HS-5 (cell line): ENCODE results near the gene RNF103.
A peak's percentile ranks its signal among the peaks of the same experiment; 100 is the strongest.
"Not testable (repeated sequence)": the region's sequence is repeated elsewhere in the genome, so short reads cannot be mapped to it uniquely, and the experiment has no call there.

ENCODE experiments used
- DNase-seq: peaks from one replicate; pipeline ENCODE4 v3.0.0-alpha.2; 2012; ENCODE audit warnings: low read depth

RNF103 gene, protein sequence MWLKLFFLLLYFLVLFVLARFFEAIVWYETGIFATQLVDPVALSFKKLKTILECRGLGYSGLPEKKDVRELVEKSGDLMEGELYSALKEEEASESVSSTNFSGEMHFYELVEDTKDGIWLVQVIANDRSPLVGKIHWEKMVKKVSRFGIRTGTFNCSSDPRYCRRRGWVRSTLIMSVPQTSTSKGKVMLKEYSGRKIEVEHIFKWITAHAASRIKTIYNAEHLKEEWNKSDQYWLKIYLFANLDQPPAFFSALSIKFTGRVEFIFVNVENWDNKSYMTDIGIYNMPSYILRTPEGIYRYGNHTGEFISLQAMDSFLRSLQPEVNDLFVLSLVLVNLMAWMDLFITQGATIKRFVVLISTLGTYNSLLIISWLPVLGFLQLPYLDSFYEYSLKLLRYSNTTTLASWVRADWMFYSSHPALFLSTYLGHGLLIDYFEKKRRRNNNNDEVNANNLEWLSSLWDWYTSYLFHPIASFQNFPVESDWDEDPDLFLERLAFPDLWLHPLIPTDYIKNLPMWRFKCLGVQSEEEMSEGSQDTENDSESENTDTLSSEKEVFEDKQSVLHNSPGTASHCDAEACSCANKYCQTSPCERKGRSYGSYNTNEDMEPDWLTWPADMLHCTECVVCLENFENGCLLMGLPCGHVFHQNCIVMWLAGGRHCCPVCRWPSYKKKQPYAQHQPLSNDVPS

DNA sequence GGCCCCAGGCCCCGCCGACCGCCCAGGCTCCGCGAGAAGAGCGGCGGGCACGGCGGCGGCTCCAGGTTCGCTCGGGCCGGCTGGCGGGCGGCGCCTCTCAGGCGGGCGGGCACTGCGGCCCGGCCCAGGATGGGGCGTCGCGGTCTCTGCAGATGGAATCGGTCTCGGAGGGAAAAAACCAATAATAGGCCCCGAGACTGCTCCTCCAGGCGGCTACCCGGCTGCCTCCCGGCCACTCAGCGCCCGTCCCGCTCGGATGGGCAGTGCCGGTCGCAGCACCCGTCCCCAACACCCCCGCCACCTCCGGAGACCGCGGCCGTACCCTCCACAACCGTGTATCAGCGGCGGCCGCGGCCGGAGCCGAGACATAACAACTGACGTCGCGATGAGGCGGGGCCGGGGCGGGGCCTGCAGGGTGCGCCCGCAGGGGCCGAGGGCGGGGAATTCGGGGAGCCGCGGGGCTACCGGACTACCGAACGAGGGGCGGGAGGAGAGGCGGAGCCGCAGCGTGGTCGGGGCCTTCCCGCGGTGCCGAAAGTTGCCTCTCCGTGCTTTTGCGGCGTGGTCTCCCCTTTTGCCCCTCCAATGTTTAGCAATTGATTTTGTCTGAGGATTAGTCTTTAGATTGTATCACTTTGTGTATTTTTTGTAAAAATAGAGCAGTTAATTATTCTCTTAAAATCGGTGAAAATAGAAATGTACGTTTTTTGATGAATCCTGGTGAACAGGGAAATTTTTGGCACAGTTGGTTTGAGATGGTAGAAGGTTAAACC lies at the start of gene RNF103:
Gene RNF103 (minus strand): TSS at position 372 of the 773 bp plus-strand sequence. CDS start 979 bp downstream, outside the sequence.
- peak; percentile 47 for DNase-seq

- no peak for DNase-seq
Measured at GRCh38 chr2:86673011-86673410, 49.3 kb upstream of the RNF103 start.

- DNase-seq, result no peak
Measured at GRCh38 chr2:86672027-86672545, 48.4 kb upstream of the RNF103 start.

DNA sequence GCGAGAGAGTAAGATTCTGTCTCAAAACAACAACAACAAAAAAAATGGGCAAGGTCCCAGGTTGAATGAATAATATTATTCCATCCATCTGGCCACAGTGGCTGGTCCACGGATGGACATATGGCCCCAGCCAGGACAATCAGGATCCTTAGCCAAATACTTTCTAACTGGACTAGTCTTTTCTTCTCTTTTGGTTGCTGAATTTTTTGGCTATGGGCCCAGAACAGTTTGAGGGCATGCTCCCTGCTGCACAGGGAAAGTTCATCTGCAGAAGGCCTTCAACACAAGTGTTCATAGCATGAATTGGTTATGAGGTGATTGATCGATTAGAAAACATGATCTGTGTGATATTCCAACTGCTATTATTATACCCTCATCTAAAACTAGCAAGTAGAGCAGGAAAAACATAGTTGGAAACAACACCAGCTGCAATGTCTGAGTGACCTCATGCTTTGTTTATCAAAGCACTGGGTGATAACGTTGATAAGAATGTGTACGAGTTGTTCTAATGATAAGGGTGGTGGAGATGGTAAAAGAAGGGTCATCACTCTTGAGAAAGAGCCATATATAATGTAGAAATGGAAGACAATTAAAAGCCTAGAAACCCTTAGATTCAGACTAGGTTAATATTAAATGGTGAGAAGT lies 47.8 kb upstream of the RNF103 start:
- DNase-seq, result no peak

GRCh38 chr2:86669323-86669722 lies 45.7 kb upstream of the RNF103 start:
- not testable (repeated sequence) for DNase-seq

DNA sequence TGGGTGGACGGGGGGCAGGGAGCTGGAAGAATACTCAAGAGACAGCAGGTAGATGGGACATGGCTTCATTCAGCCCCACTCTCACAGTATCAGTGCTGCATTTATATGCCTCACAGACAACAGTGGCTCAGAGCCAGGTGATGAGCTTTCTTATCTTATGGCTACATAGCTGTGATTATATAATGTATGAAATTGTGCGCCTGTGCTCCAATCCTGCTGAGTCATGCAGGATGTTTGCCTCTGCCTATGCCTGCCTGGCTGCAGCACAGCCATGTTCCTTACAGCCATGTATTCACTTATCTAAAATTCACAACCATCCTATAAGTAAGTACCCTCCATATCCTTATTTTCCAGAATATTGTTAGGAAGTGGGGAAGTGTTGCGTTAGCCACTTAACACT lies 37.7 kb upstream of the RNF103 start:
- DNase-seq, result no peak

DNA sequence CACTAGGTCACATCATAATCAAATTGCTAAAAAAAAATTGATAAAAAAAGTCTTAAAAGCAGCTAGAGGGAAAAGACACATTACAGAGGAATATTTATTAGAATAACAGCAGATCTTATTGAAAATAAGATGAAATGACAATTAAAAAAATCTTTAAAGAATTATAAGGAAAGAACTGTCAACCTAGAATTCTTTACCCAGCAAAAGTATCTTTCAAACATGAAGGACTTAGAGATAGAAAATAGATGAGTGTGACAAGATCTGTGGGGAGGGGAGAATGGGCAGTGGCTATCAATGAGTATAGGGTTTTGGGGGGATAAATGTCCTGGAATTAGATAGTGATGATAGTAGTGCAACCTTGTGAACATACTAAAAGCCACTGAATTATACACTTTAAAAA lies 26.5 kb upstream of the RNF103 start:
- no peak for DNase-seq

DNA sequence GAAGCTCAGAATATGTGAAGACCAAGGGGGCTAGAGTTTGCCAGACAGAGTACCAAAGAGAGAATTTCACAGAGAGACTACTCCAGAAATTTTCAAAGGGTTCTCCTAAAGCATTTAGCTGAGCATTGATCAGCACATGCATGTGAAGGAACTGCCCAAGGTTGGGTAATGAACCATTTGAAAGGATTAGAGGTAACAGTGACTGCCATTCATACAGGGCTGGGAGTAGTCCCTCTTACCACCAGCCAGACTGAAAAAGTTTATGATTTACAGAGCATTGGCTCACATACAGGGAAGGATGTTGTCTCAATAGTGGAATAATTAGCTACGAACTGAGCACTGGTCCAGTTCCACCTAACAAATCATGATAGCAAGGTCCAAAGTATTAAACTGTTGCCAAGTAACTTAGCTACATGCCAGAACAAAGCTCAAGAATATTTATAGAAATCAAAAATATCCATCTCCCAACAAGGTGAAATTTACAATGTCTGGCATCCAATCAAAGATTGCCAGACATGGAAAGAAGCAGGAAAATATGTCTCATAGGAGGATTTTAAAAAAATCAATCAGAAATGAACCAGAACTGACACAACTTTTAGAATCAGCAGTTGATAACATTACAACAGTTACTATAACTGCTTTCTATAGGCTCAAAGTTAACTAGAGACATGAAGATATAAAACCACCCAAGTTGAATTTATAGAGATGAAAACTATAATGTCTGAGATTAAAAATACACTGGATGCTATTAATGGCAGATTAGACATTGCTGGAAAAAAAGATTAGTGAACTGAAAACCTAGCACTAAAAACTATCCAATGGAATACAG lies 25.7 kb upstream of the RNF103 start:
- no peak for DNase-seq

- no peak for DNase-seq
Measured at GRCh38 chr2:86648681-86649080, 25.0 kb upstream of the RNF103 start.

DNA sequence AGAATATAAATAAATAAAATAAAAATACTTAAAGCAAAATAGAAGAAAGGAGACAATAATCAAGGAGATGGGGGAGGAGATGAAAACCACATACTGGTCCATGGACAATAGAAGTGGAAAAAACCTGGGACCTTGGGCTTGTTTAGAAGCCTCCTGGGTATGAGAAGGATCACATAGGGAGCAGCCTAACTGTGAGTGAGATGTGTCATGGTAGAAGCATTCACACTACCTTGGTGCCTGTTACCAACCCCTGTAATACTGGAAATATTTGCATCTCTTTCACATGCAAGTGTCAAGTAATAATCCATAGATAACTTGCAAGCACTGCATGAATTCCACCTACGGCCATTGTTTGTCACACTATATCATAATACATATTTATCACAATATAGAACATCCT lies 23.2 kb upstream of the RNF103 start:
- no peak for DNase-seq

DNA sequence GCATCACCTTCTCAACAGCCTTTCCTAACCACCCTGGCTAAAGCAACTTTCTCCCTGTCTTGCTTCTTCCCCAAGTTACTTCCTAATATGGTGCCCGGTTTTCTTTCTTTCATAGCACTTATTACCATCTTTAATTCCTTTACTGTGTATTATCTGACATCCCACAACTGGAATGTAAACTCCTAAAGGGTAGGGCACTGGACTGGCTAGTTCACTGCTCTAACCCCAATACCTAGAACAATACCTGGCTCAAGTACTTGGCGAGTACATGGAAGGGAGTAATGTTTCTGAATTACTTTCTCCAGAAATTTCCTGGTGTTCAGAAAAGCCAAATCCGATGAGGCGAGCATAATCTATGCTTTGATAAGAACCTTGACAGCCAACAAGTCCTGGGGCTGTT lies 22.7 kb upstream of the RNF103 start:
- DNase-seq, result no peak

DNA sequence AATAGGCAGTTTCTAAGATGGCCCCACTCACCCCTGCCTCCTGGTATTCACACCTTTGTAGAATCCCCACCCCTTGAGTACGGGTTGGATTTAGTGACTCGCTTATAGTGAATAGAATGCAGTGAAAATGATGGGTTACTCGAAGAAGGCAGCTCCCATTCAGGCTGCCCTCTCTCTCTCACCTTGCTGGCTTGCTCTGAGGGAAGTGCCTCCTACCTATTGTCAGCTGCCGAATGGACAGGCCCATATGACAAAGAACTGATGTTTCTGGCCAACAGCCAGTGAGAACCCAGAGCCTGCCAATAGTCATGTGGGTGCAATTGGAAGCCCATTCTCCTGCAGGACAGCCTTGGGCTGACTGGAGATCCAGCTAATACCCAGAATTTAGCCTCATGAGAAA lies 22.1 kb upstream of the RNF103 start:
- no peak for DNase-seq

GRCh38 chr2:86638712-86639111 lies 15.0 kb upstream of the RNF103 start:
- no peak for DNase-seq

DNA sequence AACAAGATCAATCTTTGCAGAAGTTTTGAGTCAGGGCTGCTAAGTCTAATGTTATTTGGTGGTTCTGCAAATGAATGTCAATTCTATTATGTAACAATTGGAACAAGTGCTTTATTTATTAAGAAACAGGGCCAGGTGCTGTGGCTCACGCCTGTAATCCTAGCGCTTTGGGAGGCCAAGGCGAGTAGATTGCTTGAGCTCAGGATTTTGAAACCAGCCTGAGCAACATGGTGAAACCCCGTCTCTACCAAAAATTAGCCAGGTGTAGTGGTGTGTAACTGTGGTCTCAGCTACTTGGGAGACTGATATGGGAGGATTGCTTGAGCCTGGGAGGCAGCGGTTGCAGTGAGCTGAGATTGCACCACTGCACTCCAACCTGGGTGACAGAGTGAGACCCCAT lies 13.2 kb upstream of the RNF103 start:
- DNase-seq, result no peak

DNA sequence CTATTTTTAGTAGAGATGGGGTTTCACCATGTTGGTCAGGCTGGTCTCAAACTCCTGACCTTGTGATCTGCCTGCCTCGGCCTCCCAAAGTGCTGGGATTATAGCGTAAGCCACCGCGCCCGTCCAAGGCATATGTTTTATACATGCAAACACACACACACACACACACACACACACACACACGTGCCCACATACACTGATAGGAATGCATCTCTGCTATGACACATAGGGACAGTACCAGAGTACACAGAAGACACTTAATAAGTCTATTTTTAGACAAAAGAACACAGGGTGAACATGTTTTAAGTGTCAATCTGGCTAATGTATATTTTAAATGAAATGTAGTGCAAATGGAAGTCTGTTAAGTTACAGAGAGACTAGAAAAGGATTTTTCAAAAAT lies 10.7 kb upstream of the RNF103 start:
- DNase-seq, result no peak

DNA sequence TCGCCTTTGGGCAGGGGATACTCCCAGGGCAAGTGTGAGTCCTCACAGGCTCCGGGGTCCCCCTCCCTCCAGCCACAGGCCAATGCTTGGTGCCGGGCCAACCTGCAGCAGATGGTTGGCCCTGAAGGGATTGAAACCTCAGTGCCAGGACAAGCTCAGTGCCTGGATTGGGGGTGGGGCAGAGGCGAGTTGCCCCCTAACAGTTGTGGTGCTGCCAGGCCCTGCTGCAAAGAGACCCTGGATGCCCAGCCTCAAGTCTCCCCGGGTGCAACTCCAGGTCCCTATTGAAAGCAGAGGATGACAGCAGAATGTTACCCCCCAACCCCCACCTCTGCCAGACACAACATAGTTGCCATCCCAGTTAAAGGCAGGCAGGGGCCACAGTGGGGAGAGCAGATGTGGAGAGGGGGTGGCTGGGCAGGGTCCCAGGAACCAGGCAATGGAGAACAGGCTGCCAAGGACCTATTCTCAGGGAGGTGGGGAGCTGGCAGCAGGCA lies 9.5 kb upstream of the RNF103 start:
- DNase-seq, result no peak

- DNase-seq, result no peak
Measured at GRCh38 chr2:86632672-86633071, 9.0 kb upstream of the RNF103 start.

- DNase-seq, result no peak
Measured at GRCh38 chr2:86631846-86632485, 8.3 kb upstream of the RNF103 start.

DNA sequence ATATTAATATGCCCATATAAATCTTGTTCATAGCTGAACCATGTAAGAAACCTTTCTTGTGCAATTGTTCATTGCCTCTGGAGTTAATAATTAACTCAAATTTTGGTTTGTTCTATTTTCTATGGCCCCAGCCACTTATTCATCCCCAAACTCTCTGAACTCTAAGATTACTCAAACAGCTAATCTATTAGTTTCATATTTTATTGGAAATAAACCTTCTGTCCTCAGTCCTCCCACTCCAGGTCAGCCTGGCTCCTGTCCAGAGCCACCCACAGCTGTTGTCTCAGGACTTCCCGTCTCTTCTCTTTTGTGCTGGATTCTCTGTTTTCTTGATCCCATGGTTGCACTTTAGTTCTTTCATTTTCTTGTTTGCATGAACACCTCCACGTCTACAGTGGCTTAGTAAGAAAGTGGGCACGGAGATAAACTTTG lies 4.4 kb upstream of the RNF103 start:
- DNase-seq, result no peak

DNA sequence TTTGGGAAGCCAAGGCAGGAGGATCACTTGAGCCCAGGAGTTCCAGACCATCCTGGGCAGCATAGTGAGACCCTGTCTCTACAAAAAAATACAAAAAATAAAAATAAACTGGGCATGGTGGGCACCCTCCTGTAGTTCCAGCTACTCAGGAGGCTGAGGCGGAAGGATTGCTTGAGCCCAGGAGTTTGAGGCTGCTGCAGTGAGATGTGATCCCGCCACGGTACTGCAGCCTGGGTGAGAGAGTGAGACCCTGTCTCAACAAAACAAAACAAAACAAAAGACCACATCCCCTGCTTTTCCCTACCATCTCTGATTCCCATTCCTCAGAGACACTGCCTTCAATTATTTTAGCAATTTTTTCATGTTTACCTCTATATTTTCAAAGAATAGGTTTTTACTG lies 3.9 kb upstream of the RNF103 start:
- DNase-seq, result no peak
